Mesenchymal stem cell (in vitro differentiated cells and primary cell): ENCODE measurements around the gene CRIP3.

Experiments
- DNase-seq: peaks from one replicate; pipeline ENCODE4 v3.0.0-alpha.2; 2013
- H2AFZ ChIP-seq: one replicate; pipeline ENCODE4 v1.6.1; 2013; ENCODE audit warnings: low read depth, mild to moderate bottlenecking, control low read depth, inconsistent platforms, low read length, moderate library complexity
- H2AK5ac ChIP-seq: 2 replicates; pipeline ENCODE4 v1.6.1; 2013; ENCODE audit warnings: low read length, moderate library complexity, mild to moderate bottlenecking, inconsistent platforms; ENCODE audit not compliant: severe bottlenecking
- H2BK120ac ChIP-seq: one replicate; pipeline ENCODE4 v1.6.1; 2013; ENCODE audit warnings: low read depth, mild to moderate bottlenecking, inconsistent platforms, low read length, moderate library complexity
- H2BK12ac ChIP-seq, 2 experiments: one replicate each; pipeline ENCODE4 v1.6.1; 2013; ENCODE audit warnings: inconsistent platforms in 2 of 2, low read length in 2 of 2, mild to moderate bottlenecking in 2 of 2, moderate library complexity in 2 of 2, control low read depth in 1 of 2
- H2BK15ac ChIP-seq: one replicate; pipeline ENCODE4 v1.6.1; 2013; ENCODE audit warnings: mild to moderate bottlenecking, low read depth, inconsistent platforms; ENCODE audit not compliant: poor library complexity, severe bottlenecking
- H2BK5ac ChIP-seq: 2 replicates; pipeline ENCODE4 v1.6.1; 2013; ENCODE audit warnings: low read depth, mild to moderate bottlenecking, low read length, control low read depth, inconsistent platforms; ENCODE audit not compliant: poor library complexity, severe bottlenecking
- H3K14ac ChIP-seq, 2 experiments: one replicate each; pipeline ENCODE4 v1.6.1; 2013; ENCODE audit warnings: inconsistent platforms in 2 of 2, low read length in 2 of 2, control low read depth in 1 of 2, mild to moderate bottlenecking in 1 of 2, moderate library complexity in 1 of 2
- H3K18ac ChIP-seq, 2 experiments: one replicate each; pipeline ENCODE4 v1.6.1; 2013; ENCODE audit warnings: inconsistent platforms in 2 of 2, low read length in 2 of 2, control low read depth in 1 of 2, low read depth in 1 of 2, mild to moderate bottlenecking in 1 of 2
- H3K23ac ChIP-seq, 2 experiments: one replicate each; pipeline ENCODE4 v1.6.1; 2013; ENCODE audit warnings: inconsistent platforms in 2 of 2, low read length in 2 of 2, mild to moderate bottlenecking in 2 of 2, moderate library complexity in 2 of 2, control low read depth in 1 of 2
- H3K27ac ChIP-seq: 2 replicates; pipeline ENCODE4 v1.5.1; 2013; ENCODE audit warnings: mild to moderate bottlenecking, moderate library complexity, low read length, control low read depth, inconsistent platforms; ENCODE audit not compliant: poor library complexity, severe bottlenecking
- H3K27me3 ChIP-seq, 2 experiments: 2 replicates each; pipeline versions ENCODE4 v1.6.1 to v1.7.0; 2013; ENCODE audit warnings: low read length in 2 of 2, mild to moderate bottlenecking in 2 of 2, moderate library complexity in 2 of 2, control low read depth in 1 of 2, inconsistent platforms in 1 of 2; ENCODE audit not compliant: control insufficient read depth in 1 of 2, insufficient read depth in 1 of 2
- H3K36me3 ChIP-seq, 2 experiments: 2 replicates each; pipeline versions ENCODE4 v1.6.1 to v1.7.0; 2013; ENCODE audit warnings: low read length in 2 of 2, control low read depth in 1 of 2, inconsistent platforms in 1 of 2, low read depth in 1 of 2, mild to moderate bottlenecking in 1 of 2; ENCODE audit not compliant: insufficient read depth in 2 of 2, control insufficient read depth in 1 of 2
- H3K4ac ChIP-seq, 2 experiments: one replicate each; pipeline ENCODE4 v1.6.1; 2013; ENCODE audit warnings: inconsistent platforms in 2 of 2, low read length in 2 of 2, mild to moderate bottlenecking in 2 of 2, moderate library complexity in 2 of 2, control low read depth in 1 of 2, low read depth in 1 of 2
- H3K4me1 ChIP-seq: 2 replicates; pipeline ENCODE4 v1.6.1; 2013; ENCODE audit warnings: low read depth, low read length, control low read depth; ENCODE audit not compliant: control insufficient read depth, insufficient read depth
- H3K4me2 ChIP-seq: 2 replicates; pipeline ENCODE4 v1.6.1; 2013; ENCODE audit warnings: low read length, mild to moderate bottlenecking, inconsistent platforms; ENCODE audit not compliant: poor library complexity, severe bottlenecking
- H3K4me3 ChIP-seq, 2 experiments: 2 replicates each; pipeline versions ENCODE4 v1.5.1 to v1.7.0; 2013; ENCODE audit warnings: low read length in 2 of 2, mild to moderate bottlenecking in 2 of 2, control low read depth in 1 of 2, low read depth in 1 of 2; ENCODE audit not compliant: insufficient read depth in 1 of 2
- H3K79me1 ChIP-seq: replicated peaks from 2 replicates; pipeline ENCODE4 v1.6.1; 2013; ENCODE audit warnings: mild to moderate bottlenecking, control low read depth, low read length, inconsistent platforms; ENCODE audit not compliant: poor library complexity, severe bottlenecking
- H3K9ac ChIP-seq: 2 replicates; pipeline ENCODE4 v1.7.0; 2013; ENCODE audit warnings: mild to moderate bottlenecking, low read length, moderate library complexity
- H3K9me3 ChIP-seq: 2 replicates; pipeline ENCODE4 v1.7.0; 2013; ENCODE audit warnings: mild to moderate bottlenecking, low read length; ENCODE audit not compliant: control insufficient read depth
- H4K8ac ChIP-seq: one replicate; pipeline ENCODE4 v1.6.1; 2013; ENCODE audit warnings: inconsistent platforms, mild to moderate bottlenecking, low read length, moderate library complexity
- H4K91ac ChIP-seq: one replicate; pipeline ENCODE4 v1.6.1; 2013; ENCODE audit warnings: mild to moderate bottlenecking, low read length, inconsistent platforms
- WGBS: methylation state at CpG from one replicate; pipeline ENCODE4 v1.1.7; 2013; ENCODE audit warnings: mixed read lengths; 5-methylcytosine and 5-hydroxymethylcytosine counted together

CRIP3 gene

GRCh38 chr6:43283514-43283901, 25.1 kb downstream of the CRIP3 start:
- H3K23ac ChIP-seq = no peak overlapping the region
- H4K8ac ChIP-seq = no peak overlapping the region

GRCh38 chr6:43282636-43283513, 25.8 kb downstream of the CRIP3 start:
- Histone ChIP-seq H3K14ac (no peak overlapping the region), H2AFZ (no peak overlapping the region), H3K9me3 (no peaks in the 10 kb centered on the region), H3K27ac (no peak overlapping the region), H3K4me1 (peaks cover 4% of the 10 kb centered on the region), H3K4ac (no peak overlapping the region), H3K4me2 (no peak overlapping the region), H2BK5ac (no peak overlapping the region), H3K27me3 (peaks cover 72 to 77% of the 10 kb centered on the region in 2 experiments), H3K36me3 (no peaks in the 10 kb centered on the region), H3K79me1 (no peaks in the 10 kb centered on the region), H3K9ac (no peak overlapping the region), H2BK120ac (no peak overlapping the region), H2AK5ac (no peak overlapping the region), H2BK15ac (no peak overlapping the region), H3K4me3 (no peak overlapping the region), H4K8ac (no peak overlapping the region), H3K23ac (no peak overlapping the region), H2BK12ac (no peak overlapping the region), H3K18ac (no peak overlapping the region), H4K91ac (no peak overlapping the region)
- 87% methylated on average over 32 of the region's 32 CpGs for WGBS
- DNase-seq = no peak

More at GRCh38 chr6:43283514-43283901, 25.1 kb downstream of the CRIP3 start:
- H3K4me1 ChIP-seq = peaks cover 4% of the 10 kb centered on the region
- H3K27me3 ChIP-seq = peaks cover 71 to 82% of the 10 kb centered on the region in 2 experiments
- H2BK15ac ChIP-seq = no peak overlapping the region
- no peak overlapping the region for H2BK12ac ChIP-seq
- no peak overlapping the region for H2AK5ac ChIP-seq
- H2BK120ac ChIP-seq = no peak overlapping the region
- no peak overlapping the region for H3K9ac ChIP-seq
- no peak for DNase-seq
- H3K4me2 ChIP-seq = no peak overlapping the region
- no peak overlapping the region for H2BK5ac ChIP-seq
- no peak overlapping the region for H2AFZ ChIP-seq
- H3K4me3 ChIP-seq = no peak overlapping the region
- no peaks in the 10 kb centered on the region for H3K36me3 ChIP-seq
- H3K27ac ChIP-seq = no peak overlapping the region
- 93% methylated on average over 16 of the region's 18 CpGs for WGBS
- no peak overlapping the region for H3K18ac ChIP-seq
- no peak overlapping the region for H3K4ac ChIP-seq
- no peak overlapping the region for H4K91ac ChIP-seq
- no peaks in the 10 kb centered on the region for H3K79me1 ChIP-seq
- H3K14ac ChIP-seq = no peak overlapping the region
- H3K9me3 ChIP-seq = no peaks in the 10 kb centered on the region

- Histone ChIP-seq H3K18ac (no peak overlapping the region), H3K14ac (no peak overlapping the region)
- 82% methylated on average over 9 of the region's 9 CpGs for WGBS
Observed at GRCh38 chr6:43282060-43282459, 26.6 kb downstream of the CRIP3 start.

GRCh38 chr6:43280234-43280633, 28.4 kb downstream of the CRIP3 start:
- Histone ChIP-seq H2AK5ac (no peak overlapping the region), H2BK120ac (no peak overlapping the region), H3K4me2 (no peak overlapping the region), H4K8ac (no peak overlapping the region), H2BK12ac (no peak overlapping the region), H3K4ac (no peak overlapping the region), H3K79me1 (no peaks in the 10 kb centered on the region), H3K4me1 (peaks cover 9% of the 10 kb centered on the region), H2BK5ac (no peak overlapping the region), H3K4me3 (no peak overlapping the region), H2AFZ (no peak overlapping the region), H2BK15ac (no peak overlapping the region), H3K27ac (no peak overlapping the region), H3K23ac (no peak overlapping the region), H3K14ac (no peak overlapping the region), H3K9ac (no peak overlapping the region), H3K18ac (no peak overlapping the region), H3K9me3 (no peaks in the 10 kb centered on the region), H3K36me3 (no peaks in the 10 kb centered on the region), H4K91ac (no peak overlapping the region), H3K27me3 (peaks cover 73 to 80% of the 10 kb centered on the region in 2 experiments)
- 100% methylated on average over 1 of the region's 2 CpGs for WGBS
- no peak for DNase-seq

More at GRCh38 chr6:43282060-43282459, 26.6 kb downstream of the CRIP3 start:
- no peak overlapping the region for H3K4me3 ChIP-seq
- H2BK5ac ChIP-seq = no peak overlapping the region
- peaks cover 74 to 78% of the 10 kb centered on the region in 2 experiments for H3K27me3 ChIP-seq
- no peak overlapping the region for H4K8ac ChIP-seq
- no peak overlapping the region for H3K23ac ChIP-seq
- DNase-seq = no peak
- no peak overlapping the region for H2BK120ac ChIP-seq
- no peaks in the 10 kb centered on the region for H3K36me3 ChIP-seq
- H3K9ac ChIP-seq = no peak overlapping the region
- H3K9me3 ChIP-seq = no peaks in the 10 kb centered on the region
- no peak overlapping the region for H2AFZ ChIP-seq
- no peaks in the 10 kb centered on the region for H3K79me1 ChIP-seq
- H3K27ac ChIP-seq = no peak overlapping the region
- no peak overlapping the region for H3K4ac ChIP-seq
- no peak overlapping the region for H2AK5ac ChIP-seq
- H4K91ac ChIP-seq = no peak overlapping the region
- no peak overlapping the region for H3K4me2 ChIP-seq
- H2BK12ac ChIP-seq = no peak overlapping the region
- no peak overlapping the region for H2BK15ac ChIP-seq
- peaks cover 4% of the 10 kb centered on the region for H3K4me1 ChIP-seq
